ENCODE measurements around the gene IQCH.

IQCH gene

DNA sequence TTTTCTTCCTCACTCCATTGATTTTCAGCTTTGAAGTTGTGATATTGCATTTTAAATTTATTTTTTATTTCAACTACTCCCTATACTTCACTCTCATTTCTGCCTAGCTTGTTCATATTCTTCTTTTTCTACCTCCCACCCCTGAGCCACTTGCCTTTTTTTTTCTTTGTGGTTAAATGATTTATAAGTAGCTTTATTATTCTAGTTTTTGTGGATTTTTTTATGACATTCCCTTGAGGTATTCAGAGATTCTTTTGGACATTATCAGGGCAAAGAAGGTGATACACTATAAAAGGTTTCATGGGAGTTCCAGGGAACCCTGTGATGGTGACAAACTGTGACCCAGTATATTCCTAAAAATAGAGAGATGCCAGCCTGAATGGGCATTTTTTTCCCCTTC is 269.6 kb downstream of the IQCH start:
- no peak for DNase-seq (ENCODE audit: low spot score)

DNA sequence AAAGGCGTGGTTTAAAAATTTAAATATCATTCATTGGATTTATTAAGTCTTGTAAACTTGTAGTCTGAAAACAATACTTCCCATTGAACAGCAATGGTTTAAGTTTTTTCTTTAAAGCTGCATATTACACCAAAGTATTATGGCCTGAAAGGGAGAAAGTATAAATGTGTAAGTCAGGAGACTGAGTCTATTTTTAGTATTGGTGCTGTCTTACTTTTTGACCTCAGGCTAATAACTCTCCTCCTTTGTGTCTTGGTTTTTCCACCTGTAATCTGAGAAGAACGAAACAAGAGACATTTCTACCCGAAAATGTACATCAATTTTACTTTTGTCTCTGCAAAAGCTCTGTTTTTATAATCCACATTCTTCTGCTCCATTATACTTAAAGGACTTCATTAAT is 273.9 kb downstream of the IQCH start:
- no peak for DNase-seq (ENCODE audit: low spot score)

- no peak for DNase-seq (ENCODE audit: low spot score)
Observed at GRCh38 chr15:67531379-67531914, 276.9 kb downstream of the IQCH start.

DNA sequence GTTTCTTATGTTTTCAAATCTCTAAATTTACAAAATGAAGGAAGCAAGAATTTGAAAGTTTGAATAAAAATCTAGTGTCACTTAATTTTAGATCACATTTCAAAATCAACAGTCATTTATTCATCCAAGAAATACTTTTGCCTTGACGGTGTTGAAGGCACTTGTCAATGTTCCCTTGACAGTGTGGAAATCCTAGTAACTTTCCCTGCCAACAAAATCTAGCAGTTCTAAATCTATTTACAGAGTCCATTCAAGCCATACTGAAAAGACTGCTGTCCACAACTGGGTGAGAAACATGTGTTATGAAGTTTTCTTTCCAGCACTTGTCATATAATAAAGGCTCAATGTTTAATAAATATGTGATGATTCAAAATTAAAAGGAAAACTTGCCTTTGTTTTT is 279.3 kb downstream of the IQCH start:
- no peak for DNase-seq (ENCODE audit: low spot score)

DNA sequence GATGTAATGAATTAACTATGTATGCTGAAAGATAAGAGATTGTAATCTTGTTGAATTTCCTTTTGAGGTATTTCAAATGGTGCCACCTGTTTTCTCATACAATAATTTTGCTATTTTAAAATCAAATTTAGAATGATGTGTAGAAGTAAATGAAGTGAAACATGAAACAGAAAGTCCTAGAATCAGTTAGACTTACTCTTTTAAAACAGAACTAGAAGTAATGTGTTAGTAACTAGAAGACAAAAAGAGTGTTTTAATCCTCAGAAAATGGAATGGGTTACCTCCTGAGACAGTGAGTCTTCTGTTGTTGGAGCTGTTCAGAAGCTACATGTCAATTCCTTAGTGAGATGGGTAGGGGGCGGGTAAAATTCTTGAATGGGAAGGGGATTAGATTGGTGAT is 279.8 kb downstream of the IQCH start:
- DNase-seq (ENCODE audit: low spot score): no peak

DNA sequence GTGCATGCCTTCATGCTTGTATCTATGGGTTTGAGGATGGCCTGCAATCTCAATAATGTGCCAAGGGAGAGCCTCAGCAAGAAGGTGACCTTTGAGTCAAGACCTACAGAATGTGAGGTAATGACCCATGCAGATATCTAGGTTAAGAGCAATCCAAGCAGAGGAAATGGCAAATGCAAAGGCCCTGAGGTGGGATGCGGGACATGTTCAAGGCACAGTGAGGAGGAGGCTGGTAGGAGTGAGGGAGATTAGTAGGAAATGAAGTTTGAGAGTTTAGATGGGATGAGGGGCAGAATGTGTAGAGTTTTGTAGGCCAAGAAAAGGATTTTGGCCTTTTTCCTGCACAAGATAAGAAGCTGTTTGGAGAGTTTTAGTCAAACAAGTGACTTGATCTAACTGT is 283.2 kb downstream of the IQCH start:
- no peak for DNase-seq (ENCODE audit: low spot score)

- DNase-seq (ENCODE audit: low spot score): peak; percentile 81
Observed at GRCh38 chr15:67542420-67543347, 288.1 kb downstream of the IQCH start, which contains the start of gene MAP2K5. Gene MAP2K5 (plus strand): TSS chr15:67542703. CDS start chr15:67543336, 633 bp downstream.

GRCh38 chr15:67543348-67543718 is 288.7 kb downstream of the IQCH start:
- no peak for DNase-seq (ENCODE audit: low spot score)

GRCh38 chr15:67544475-67544874 is 289.9 kb downstream of the IQCH start:
- no peak for DNase-seq (ENCODE audit: low spot score)

DNA sequence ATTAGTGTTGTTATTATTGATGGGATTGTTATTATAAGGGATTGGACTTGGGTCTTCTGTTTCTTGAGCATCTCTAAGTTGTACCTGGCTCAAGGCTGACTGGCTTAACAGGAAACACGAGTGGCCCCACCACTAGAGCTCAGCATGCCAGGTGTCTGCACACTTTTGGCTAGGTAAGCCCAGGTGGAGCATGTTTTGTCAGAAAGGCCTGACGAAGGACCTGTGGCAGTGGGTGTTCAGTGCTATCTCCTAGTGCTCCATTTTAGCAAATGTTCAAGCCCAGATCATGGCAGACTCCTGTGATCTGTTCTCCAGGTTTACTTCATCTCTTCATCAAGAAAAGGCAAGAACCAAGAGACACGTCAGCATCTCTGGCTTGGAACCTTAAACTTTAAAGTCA is 291.3 kb downstream of the IQCH start:
- DNase-seq (ENCODE audit: low spot score): no peak

DNA sequence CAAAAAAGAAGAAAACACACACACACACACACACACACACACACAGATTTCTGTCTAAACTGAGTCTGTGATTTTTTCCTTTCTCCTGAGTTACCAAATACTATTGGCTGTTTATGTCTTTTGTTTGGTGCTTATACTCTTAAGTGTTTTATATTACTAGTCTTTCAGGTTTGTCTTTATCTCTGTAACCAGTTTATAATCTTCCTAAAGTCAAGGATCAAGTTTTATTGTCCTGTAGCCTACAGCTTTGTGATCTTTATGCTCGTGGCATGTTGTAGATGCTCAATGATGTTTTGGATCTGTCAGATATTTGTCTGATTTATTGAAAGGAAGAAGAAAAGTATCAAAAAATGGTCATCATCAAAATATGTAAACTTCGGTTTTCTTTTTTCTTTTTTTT is 292.5 kb downstream of the IQCH start:
- no peak for DNase-seq (ENCODE audit: low spot score)

- no peak for DNase-seq (ENCODE audit: low spot score)
Observed at GRCh38 chr15:67547836-67548235, 293.2 kb downstream of the IQCH start.

DNA sequence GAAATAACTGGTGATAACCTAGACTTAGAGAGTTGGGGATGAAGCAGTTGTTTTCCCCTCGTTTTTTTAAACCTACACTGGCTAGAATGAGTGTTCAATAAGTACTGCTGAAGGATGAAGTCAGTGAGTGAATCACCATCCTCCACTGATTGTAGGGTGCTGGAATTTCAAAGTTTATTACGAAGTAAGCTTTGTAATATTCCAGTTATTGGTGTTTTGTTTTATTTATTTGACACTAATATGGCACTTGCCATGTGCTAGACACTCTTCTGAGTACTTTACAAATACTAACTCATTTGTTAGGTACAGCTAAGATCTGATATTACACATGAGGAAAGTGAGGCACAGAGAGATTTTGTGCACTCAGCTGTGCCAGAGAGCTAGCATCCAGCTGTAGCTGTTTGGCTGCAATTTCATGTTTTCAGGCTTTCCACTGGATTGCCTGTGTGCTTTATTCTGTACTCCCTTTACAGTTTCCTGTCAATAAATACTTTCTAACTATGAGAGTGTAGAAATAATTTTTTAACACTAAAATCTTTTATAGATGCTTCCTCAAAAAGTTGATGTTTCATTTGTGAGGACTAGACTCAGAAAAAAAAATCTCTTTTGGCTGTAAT is 293.8 kb downstream of the IQCH start:
- no peak for DNase-seq (ENCODE audit: low spot score)

DNA sequence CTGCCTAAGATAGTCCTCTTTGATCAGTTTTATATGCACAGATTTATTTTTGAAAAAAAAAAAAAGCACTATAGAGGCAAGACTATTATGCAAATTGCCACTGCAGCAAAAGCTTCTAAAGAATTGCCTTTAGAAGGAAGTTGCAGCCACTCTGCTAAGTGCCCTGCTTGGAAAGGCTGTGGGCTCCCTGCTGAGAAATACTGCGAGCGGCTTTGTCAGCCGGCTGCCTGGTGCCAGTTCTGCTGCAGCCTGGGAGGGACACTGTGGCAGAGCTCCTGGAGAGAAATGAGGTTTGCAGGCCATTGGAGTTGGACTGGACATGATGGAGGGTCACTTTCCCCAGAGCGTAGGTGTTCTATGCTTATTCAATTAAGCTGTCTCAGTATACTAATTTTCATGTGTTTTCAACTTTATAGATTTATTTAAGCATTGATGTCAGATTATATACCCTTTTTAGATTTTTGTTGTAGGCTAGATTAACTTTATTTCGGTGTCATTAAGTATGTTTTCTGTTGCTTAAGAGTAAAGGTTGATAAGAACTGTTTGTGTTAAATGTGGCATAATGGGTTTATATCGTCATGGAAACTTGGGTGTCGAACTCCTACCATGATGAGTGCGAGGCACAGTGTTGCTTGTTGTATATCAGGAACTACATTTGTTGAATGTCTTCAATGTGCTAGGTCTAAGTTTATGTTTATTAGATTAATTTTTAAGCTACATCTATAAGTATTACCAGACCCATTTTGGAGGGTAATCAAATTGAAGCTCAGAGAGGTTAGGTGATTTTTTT is 294.5 kb downstream of the IQCH start:
- no peak for DNase-seq (ENCODE audit: low spot score)

GRCh38 chr15:67549736-67550135 is 295.1 kb downstream of the IQCH start:
- DNase-seq (ENCODE audit: low spot score): no peak

DNA sequence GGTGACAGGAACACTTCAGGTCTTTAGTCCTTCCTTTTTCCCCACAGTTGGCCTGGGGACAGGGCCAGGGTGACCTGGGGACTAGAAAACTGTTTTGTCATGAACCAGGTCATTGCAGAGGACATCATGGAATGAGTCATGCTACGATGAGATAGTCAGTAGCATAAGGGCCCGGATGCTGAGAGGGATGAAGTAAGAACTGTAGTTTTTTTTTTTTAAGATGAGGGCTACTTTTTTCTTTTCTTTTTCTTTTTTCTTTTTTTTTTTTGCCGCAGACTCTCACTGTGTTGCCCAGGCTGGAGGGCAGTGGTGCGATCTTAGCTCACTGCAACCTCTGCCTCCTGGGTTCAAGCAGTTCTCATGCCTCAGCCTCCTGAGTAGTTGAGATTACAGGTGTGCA is 295.9 kb downstream of the IQCH start:
- DNase-seq (ENCODE audit: low spot score): no peak

- DNase-seq (ENCODE audit: low spot score): no peak
Observed at GRCh38 chr15:67551207-67551743, 296.7 kb downstream of the IQCH start.

Measured in CD4-positive, alpha-beta T cell treated with Interleukin-2 at 100 ng/mL for 4 hours (primary cell).